NCI-H1436 treated with DMSO at 0.1 percent for 48 hours (cell line): ENCODE measurements around the gene SGSM2.
A peak's percentile ranks its signal among the peaks of the same experiment; 100 is the strongest.
"Not testable (repeated sequence)": the region's sequence is repeated elsewhere in the genome, so short reads cannot be mapped to it uniquely, and the experiment has no call there.

Source experiments
- DNase-seq: peaks from one replicate; lab custom pipeline; 2025; lab: John Stamatoyannopoulos, UW

SGSM2 gene

DNA sequence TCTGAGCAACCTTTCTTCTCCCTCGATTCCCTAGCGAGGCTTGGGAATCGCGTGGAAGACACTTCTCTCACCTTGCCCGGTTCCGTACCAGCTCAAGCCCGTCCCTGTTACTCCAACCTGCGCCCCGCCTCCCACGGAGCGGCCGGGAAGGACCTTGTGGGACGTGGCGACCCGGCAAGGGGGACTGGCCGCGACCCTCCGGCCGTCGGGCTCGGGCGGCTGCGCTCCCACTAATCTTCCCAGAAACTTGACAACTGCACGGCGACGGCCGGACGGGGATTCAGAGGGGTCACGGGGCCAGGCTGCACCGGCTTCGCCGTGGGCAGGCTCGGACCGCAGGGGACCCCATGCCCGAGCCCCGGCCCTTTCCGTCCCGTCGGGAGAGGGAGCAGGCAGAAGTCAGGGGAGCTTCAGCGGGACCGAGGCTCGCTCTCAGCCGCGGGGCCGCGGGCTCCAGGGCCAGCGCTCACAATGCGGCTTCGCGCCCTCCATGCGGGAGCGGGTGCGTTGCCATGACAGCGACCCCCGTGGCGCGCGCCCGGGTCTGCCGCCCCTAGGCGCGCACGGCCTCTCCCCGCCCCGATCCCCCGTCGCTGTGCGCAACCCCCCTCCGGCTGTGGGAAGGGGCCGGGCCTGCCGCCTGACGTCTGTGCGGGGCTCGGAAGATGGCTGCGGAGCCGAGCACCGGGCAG, at the start of gene SGSM2:
TSS of gene SGSM2 (plus strand) at position 650 of the 692 bp plus-strand sequence. CDS start 188 bp downstream, outside the sequence.
- DNase-seq: no peak

DNA sequence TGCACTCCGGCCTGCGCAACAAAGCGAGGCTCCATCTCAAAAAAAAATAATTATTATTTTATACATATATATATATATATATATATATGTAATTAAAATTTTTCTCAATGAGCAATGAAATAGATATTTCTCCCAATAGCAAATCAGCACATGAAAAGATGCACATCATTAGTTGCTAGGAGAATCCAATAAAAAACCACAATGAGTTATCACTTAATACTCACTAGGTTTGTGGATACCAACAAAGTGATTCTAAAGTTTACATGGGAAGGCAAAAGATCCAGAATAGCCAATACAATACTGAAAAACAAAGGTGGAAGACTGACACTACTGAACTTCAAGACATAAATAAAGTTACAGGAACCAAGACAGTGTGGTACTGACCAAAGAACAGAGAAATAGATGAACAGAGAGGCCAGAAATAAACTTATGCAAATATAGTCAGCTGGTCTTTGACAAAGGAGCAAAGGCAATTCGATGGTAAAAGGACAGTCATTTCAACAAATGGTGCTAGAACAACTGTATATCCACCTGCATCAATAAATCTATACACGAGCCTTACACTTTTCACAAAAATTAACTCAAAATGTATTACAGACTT, 47.3 kb upstream of the SGSM2 start:
- no peak for DNase-seq

DNA sequence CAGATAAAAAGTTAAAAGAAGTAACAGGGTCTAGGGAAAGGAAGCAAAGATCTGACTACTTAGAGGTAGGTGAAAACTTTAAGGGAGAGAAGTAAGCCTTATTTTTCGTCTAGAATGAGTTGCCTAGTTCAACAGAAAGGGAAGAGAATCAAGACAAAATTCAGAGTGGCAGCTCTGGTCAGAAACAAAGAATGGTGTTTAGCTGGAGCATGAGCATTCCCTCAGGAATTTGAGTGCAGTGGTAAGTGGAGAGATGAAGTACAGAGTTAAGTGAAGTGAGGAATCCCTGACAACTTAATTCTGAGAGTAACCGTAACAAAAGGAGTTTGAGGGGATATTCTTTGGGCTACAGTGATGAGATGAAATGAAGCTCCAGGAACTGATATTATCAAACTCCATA, 45.2 kb upstream of the SGSM2 start:
- DNase-seq: no peak

DNA sequence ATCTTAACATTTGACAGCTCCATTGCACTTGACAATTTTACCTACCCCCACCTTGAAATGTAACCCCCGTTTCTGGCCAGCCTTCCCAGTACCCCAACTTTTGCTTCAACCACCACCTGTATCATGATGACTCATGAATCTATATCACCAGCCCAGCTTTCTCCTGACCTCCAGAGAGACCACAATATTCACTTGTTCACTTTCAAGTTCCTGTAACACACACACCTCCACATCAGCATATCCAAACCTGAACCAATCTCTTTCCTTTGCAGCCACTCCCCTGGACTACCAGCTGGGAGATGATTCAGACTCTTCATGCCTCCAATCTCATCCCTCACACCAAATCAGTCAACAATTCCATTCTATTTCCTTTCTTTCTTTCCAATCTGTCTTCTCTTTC, 41.7 kb upstream of the SGSM2 start:
- no peak for DNase-seq

DNA sequence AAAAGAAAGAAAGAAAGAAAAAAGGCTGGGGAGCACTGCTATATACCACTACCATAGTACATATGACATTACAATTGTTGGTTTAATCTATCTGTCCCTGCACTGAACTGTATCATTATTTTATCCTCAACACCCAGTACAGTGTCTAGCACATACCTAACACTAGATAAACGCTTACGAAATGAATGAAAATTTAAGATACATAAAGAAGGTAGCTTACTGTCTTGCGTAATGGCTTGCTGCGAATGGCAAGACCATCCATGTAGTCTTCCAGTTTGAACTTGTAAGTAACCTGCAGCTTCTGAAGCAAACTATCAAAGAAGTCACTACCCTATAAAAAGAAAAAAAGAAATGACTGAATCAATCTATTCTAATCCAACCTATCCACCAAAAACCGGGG, 40.3 kb upstream of the SGSM2 start:
- no peak for DNase-seq

DNA sequence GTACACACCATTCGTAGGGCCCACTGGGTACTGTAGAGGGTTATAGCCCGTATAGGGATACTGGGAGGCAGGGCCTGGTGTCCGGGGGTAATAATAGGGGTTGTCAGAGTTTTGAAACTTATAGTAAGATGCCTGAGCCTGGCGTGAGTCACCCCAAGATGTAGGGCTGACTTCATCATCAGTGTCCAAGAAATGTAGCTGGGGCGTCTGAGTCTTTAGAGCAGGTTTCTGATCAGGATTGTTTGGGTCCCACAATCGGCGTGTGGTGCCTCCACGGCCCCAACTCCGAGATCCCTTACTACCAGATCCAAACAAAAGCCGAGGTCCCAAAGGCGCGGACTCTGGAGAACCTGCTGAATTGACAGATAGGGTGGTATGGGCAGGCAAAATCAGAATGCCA, 38.2 kb upstream of the SGSM2 start:
- no peak for DNase-seq

DNA sequence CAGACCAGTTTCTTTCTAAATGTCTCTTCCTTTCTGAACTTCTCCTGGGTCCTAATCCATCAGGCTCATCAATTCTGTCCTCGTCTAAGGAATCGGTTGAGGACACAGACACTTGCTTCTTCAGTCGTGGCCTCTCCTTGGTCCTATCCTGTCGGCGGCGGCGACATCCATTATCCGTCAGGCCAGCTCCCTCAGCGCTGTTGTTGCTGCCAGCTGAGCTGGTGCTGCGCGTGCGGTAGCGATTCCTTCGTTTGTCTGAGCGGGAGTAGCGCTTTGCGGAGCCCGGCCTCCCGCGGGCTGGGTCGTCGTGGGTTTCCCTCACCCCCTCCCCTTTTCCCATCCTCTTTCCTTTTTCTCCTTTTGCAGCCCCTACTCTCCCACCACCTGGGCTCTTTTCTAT, 37.5 kb upstream of the SGSM2 start:
- no peak for DNase-seq

DNA sequence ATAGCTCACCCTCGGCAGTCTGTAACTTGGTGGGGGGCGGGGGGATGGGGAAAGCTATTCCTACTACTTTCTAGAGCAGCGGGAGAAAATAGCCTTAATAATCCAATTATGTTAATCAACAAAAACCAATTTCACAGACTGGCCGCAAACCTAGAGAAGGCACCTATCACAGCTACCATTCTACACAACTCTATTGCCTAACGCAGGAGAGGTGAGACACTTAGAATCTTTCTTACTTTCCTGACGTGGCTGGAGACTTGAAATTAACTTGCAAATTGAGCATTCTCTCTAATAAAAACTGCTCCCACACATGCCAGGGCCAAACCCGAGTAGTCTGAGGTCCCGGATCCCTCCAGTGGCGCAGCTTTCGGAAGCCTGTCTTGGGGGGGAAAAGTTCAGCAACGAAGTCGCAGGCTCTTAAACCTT, 34.5 kb upstream of the SGSM2 start:
- no peak for DNase-seq

DNA sequence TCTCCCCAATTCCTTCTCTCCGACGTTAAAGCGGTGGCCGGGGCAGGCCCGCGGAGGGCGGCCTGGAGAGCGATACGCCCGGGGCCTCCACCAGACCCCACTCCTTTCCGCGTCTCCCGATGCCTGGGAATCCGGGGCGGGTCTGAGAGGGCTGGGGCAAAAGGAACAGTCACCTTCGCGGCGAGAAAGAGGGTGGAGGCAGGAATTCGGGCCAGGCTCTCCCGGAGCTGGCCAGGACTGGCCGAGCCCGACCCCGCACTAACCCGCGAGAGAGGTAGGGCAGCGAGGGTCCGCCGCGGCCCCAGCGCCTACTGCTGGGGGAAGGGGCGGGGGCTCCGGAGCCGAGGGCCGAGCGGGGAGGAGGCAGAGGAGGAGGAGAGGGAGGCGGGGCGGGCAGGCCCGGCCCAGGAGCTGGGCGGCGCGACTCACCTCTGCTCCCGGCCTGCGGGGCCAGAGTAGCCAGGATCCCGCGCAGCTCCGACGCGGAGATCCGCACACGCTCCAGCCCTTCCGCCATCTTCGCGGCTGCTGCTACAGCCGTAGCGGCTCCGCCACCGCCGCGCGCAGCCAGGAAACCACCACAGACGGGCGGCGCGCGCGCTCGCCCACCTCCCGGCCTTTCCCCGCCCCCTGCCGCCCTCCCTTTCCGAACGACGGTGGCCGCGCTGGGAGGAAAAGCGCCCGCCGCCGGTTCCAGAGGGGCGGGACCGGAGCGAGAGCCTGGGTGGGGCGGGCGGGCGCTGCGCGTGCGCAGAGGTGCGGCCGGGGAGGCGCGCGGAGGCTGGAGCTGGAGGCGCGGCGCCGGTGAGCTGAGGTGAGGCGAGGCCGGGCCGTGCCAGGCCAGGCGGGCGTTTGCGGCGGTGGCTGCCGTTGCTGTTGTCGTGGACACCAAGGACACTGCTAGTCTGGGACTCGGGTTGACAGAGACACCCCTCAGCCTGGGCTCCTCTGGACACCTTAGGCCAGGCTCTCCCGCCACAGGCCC, 33.8 kb upstream of the SGSM2 start, which contains the start of the genes SMG6 and SRR:
TSS of gene SMG6 (minus strand) at position 582 of the 985 bp plus-strand sequence. CDS start at position 517, 65 bp downstream.
TSS of gene SRR (plus strand) at position 747 of the 985 bp plus-strand sequence. CDS start 11,611 bp downstream, outside the sequence.
- DNase-seq: no peak

DNA sequence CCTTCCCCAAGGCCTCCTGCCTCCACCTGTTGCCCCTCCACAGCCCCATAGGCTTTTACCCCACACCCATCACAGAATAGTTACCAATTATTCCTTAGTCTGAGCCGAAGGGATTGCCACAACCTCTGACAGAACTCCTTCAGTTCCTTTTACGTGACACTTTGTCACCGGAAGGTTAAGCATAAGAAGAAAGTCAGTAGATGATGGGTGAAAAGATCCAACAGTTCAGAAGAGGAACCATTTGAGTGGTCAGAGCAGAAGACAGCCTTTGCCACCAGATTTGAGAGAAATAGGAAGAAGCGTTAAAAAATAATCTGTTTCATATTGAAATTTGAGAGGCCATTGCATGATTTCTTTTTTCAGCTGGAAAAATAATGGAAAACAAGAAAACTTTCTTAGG, 32.4 kb upstream of the SGSM2 start:
- DNase-seq: no peak

GRCh38 chr17:2309338-2310154, 27.8 kb upstream of the SGSM2 start:
- DNase-seq: no peak

GRCh38 chr17:2312736-2313135, 24.6 kb upstream of the SGSM2 start:
- no peak for DNase-seq

DNA sequence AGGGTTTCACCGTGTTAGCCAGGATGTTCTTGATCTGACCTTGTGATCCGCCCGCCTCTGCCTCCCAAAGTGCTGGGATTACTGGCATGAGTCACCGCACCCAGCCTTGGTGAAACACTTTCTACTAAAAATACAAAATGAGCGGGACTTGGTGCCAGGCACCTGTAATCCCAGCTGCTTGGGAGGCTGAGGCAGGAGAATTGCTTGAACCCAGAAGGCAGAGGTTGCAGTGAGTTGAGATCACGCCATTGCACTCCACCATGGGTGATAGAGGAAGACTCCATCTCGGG, 20.4 kb upstream of the SGSM2 start:
- DNase-seq: not testable (repeated sequence)

GRCh38 chr17:2317796-2318195, 19.5 kb upstream of the SGSM2 start:
- no peak for DNase-seq

DNA sequence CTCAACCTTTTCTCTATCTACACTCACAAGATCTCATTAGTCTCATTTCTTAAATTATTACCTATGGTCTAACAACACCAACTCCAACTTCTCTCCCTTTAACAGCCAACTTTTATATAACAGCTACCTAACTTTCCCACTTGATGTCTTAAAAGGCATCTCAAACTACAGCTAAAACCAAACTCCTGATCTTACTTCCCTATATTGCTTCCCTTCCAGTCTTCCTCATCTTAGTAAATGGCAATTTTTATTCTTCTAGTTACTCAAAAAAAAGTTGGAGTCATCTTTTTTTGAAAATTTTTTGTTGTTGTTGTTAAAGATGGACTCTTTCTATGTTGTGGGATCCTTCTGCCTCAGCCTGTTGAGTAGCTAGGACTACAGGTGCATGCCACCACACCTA, 18.2 kb upstream of the SGSM2 start:
- DNase-seq: no peak

DNA sequence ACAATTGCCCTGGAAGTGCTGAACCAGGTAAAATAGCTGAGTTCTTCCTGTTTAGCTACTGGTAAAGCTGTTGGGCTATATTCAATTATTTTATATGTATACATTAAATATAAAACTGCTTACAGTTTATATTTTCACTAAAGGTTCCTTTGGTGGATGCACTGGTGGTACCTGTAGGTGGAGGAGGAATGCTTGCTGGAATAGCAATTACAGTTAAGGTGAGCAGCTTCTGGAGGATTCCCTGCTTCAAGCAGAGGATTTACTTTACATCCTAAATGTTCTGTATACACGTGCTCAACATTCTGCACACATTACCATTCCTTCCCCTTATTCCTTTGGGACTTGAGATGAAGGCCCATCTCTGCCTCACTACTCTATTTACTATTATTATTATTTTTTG, 15.9 kb upstream of the SGSM2 start:
- no peak for DNase-seq

DNA sequence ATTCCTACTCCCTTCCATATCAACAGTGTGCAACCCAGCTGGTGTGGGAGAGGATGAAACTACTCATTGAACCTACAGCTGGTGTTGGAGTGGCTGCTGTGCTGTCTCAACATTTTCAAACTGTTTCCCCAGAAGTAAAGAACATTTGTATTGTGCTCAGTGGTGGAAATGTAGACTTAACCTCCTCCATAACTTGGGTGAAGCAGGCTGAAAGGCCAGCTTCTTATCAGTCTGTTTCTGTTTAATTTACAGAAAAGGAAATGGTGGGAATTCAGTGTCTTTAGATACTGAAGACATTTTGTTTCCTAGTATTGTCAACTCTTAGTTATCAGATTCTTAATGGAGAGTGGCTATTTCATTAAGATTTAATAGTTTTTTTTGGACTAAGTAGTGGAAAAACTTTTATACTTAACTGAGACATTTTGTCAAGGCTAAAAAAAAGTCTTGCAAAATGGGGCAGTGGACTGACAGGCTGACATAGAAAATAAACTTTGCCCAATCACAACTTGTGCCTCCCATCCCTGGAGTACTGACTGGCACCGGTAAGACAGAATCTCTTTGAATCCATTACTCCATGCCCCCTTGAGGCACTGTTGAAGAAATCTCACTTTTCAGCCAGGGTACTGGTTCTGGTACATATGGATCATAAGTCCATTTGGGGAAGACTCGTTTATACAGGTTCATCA, 13.5 kb upstream of the SGSM2 start:
- DNase-seq: no peak

DNA sequence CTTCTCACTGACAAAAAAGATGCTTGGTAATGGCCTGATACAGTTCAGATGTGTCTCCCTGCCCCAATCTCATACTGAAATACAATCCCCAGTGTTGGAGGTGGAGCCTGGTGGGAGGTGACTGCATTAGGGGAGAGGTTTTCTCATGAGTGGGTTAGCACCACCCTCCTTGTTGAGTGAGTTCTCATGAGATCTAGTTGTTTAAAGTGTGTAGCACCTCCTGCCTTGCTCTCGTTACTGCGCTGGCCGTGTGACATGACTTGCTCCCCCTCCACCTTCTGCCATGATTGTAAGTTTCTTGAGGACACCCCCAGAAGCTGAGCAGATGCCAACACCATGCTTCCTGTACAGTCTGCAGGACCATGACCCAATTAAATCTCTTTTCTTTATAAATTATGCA, 6.0 kb upstream of the SGSM2 start:
- DNase-seq: no peak

DNA sequence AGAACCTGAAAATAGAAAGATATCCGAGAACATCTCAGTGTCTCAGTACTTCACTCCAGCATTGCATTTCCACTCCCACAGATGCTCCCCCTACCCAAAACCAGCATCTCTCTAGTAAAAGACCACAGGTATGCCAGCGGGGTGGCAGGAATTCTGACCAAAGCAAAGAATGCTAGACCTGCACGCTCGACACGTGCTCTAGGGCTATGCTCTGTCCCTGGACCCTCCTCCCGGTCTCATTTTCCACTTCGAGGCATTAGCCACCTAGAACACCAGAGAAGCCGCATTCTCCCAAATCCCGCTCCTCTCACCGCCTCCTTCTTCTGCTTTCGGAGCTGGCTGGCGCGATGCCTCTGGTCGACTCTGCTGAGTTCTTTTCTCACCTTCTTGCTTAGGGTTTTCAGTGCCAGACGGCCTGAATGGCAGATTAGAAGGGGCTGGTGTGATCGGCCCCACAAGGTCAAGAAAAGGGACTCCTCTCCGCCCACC, 1.5 kb upstream of the SGSM2 start:
- no peak for DNase-seq

- peak; percentile 18 for DNase-seq
Observed at GRCh38 chr17:2336215-2336851, 968 bp upstream of the SGSM2 start, which contains the start of gene TSR1. TSS of gene TSR1 (minus strand) at chr17:2336457. CDS start at chr17:2336427, 30 bp downstream.
